SK-N-SH treated with all-trans-retinoic acid at 6 μM for 48 hours (cell line): Measurements from ENCODE around the gene HOXC4.

ENCODE experiments used
- ATAC-seq: fragments of 200-7000 bp; cut with Tn5 transposase; 3 replicates; pipeline ENCODE4 v1.9.1; 2020; ENCODE audit warnings: mild to moderate bottlenecking, moderate library complexity
- ARNTL ChIP-seq: fragments of 450-650 bp; formaldehyde crosslinking; IDR thresholded peaks from 2 replicates; pipeline ENCODE4 v1.5.0; 2020; ENCODE audit warnings: low read depth, mild to moderate bottlenecking, moderate library complexity, borderline replicate concordance
- BACH2 ChIP-seq: fragments of 250-450 bp; sonication (Bioruptor Pico); IDR thresholded peaks from 2 replicates; pipeline ENCODE4 v1.9.0; 2021; ENCODE audit warnings: mild to moderate bottlenecking, borderline replicate concordance
- CSDC2 ChIP-seq: fragments of 250-450 bp; sonication (Bioruptor Pico); IDR thresholded peaks from 2 replicates; pipeline ENCODE4 v1.5.0; 2020; ENCODE audit warnings: mild to moderate bottlenecking, moderate library complexity
- CSRNP3 ChIP-seq: fragments of 250-450 bp; sonication (Bioruptor Pico); IDR thresholded peaks from 2 replicates; pipeline ENCODE4 v1.5.1; 2021; ENCODE audit warnings: mild to moderate bottlenecking, moderate library complexity
- ESRRG ChIP-seq: fragments of 250-450 bp; sonication (Bioruptor Pico); IDR thresholded peaks from 2 replicates; pipeline ENCODE4 v1.6.1; 2021; ENCODE audit warnings: mild to moderate bottlenecking
- GLIS3 ChIP-seq: fragments of 250-450 bp; sonication (Bioruptor Pico); IDR thresholded peaks from 2 replicates; pipeline ENCODE4 v1.5.0; 2020; ENCODE audit warnings: mild to moderate bottlenecking, moderate library complexity
- ISL1 ChIP-seq: fragments of 250-450 bp; sonication (Bioruptor Pico); IDR thresholded peaks from 2 replicates; pipeline ENCODE4 v2.1.2; 2022; ENCODE audit warnings: mild to moderate bottlenecking, moderate library complexity
- OSR1 ChIP-seq: fragments of 250-450 bp; sonication (Bioruptor Pico); IDR thresholded peaks from 2 replicates; pipeline ENCODE4 v1.8.0; 2022; ENCODE audit warnings: moderate library complexity, mild to moderate bottlenecking, inconsistent platforms
- PATZ1 ChIP-seq: fragments of 250-450 bp; sonication (Bioruptor Pico); IDR thresholded peaks from 2 replicates; pipeline ENCODE4 v1.8.0; 2020; ENCODE audit warnings: mild to moderate bottlenecking, moderate library complexity, borderline replicate concordance
- PPARA ChIP-seq: fragments of 250-450 bp; sonication (Bioruptor Pico); IDR thresholded peaks from 2 replicates; pipeline ENCODE4 v1.5.0; 2020; ENCODE audit warnings: mild to moderate bottlenecking, borderline replicate concordance
- RARB ChIP-seq: fragments of 250-450 bp; sonication (Bioruptor Pico); IDR thresholded peaks from 2 replicates; pipeline ENCODE4 v1.8.0; 2021; ENCODE audit warnings: mild to moderate bottlenecking, moderate library complexity
- SNAI2 ChIP-seq: fragments of 250-450 bp; sonication (Bioruptor Pico); IDR thresholded peaks from 2 replicates; pipeline ENCODE4 v1.5.0; 2020; ENCODE audit warnings: mild to moderate bottlenecking, moderate library complexity
- TOX ChIP-seq: fragments of 250-450 bp; sonication (Bioruptor Pico); IDR thresholded peaks from 2 replicates; pipeline ENCODE4 v1.8.0; 2021; ENCODE audit warnings: mild to moderate bottlenecking, moderate library complexity, borderline replicate concordance
- TSHZ2 ChIP-seq: fragments of 250-450 bp; sonication (Bioruptor Pico); IDR thresholded peaks from 2 replicates; pipeline ENCODE4 v1.5.0; 2020; ENCODE audit warnings: mild to moderate bottlenecking, moderate library complexity
- ZC3H10 ChIP-seq: fragments of 250-450 bp; sonication (Bioruptor Pico); IDR thresholded peaks from 2 replicates; pipeline ENCODE4 v1.5.1; 2021; ENCODE audit warnings: mild to moderate bottlenecking, moderate library complexity
- ZFP3 ChIP-seq: fragments of 250-450 bp; sonication (Bioruptor Pico); IDR thresholded peaks from 2 replicates; pipeline ENCODE4 v1.5.0; 2020; ENCODE audit warnings: mild to moderate bottlenecking, moderate library complexity
- ZFP30 ChIP-seq: fragments of 450-650 bp; formaldehyde crosslinking; IDR thresholded peaks from 2 replicates; pipeline ENCODE4 v1.5.0; 2022; ENCODE audit warnings: mild to moderate bottlenecking, moderate library complexity
- ZNF565 ChIP-seq: fragments of 450-650 bp; formaldehyde crosslinking; conservative IDR thresholded peaks from 2 replicates; pipeline ENCODE4 v1.5.0; 2020; ENCODE audit warnings: low read depth, mild to moderate bottlenecking, moderate library complexity
- ZNF70 ChIP-seq: fragments of 450-650 bp; formaldehyde crosslinking; IDR thresholded peaks from 2 replicates; pipeline ENCODE4 v1.5.0; 2020; ENCODE audit warnings: mild to moderate bottlenecking, moderate library complexity
- ZNF8 ChIP-seq: fragments of 450-650 bp; formaldehyde crosslinking; IDR thresholded peaks from 2 replicates; pipeline ENCODE4 v1.5.0; 2020; ENCODE audit warnings: mild to moderate bottlenecking, moderate library complexity
- TF ChIP-seq, protein P1 (sequence below): fragments of 250-450 bp; sonication (Bioruptor Pico); IDR thresholded peaks from 2 replicates; pipeline ENCODE4 v1.5.1; 2020; ENCODE audit warnings: low read depth, mild to moderate bottlenecking, moderate library complexity
- TF ChIP-seq, protein P2 (sequence below): fragments of 250-450 bp; sonication (Bioruptor Pico); IDR thresholded peaks from 2 replicates; pipeline ENCODE4 v1.8.0; 2021; ENCODE audit warnings: low read depth, mild to moderate bottlenecking, moderate library complexity, borderline replicate concordance

HOXC4 gene

DNA sequence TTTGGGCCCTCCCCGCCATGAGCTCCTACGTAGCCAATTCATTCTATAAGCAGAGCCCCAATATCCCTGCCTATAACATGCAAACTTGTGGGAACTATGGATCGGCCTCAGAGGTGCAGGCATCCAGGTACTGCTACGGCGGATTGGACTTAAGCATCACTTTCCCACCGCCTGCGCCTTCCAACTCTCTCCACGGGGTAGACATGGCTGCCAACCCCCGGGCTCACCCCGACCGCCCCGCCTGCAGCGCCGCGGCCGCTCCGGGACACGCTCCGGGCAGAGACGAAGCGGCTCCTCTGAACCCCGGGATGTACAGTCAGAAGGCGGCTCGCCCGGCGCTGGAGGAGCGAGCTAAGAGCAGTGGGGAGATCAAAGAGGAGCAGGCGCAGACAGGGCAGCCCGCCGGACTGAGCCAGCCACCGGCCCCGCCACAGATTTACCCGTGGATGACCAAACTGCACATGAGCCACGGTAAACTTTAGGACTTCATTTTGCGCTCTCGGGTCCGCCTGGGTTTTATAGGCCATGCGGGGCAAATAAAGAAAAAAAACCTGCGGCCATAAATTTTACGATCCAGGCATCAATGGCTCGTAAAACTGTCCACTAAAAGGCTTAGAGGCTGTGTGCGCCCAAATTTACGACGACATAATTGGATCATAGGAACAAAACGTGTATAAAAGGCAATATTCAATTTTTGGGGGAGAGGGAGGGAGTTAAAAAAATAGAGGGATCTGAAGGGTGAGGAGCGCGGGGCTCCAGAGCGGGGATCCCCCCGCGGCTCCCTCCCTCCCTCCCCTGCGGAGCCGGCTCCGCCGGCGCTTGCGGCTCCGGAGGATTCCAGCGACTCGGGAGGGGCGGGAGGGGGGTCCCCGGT lies 20.3 kb upstream of the HOXC4 start:
- TF ChIP-seq ZNF565 (CRISPR knock-in tag) (no peak), ZC3H10 (CRISPR knock-in tag) (no peak), ZNF8 (CRISPR knock-in tag) (no peak), TOX (no peak), PPARA (CRISPR knock-in tag) (no peak), GLIS3 (CRISPR knock-in tag) (no peak), RARB (CRISPR knock-in tag) (no peak), PATZ1 (no peak), CSDC2 (CRISPR knock-in tag) (no peak), ARNTL (CRISPR knock-in tag) (no peak), CSRNP3 (CRISPR knock-in tag) (no peak), ISL1 (CRISPR knock-in tag) (no peak), ZFP3 (CRISPR knock-in tag) (no peak), SNAI2 (CRISPR knock-in tag) (no peak), ESRRG (CRISPR knock-in tag) (no peak), ZFP30 (CRISPR knock-in tag) (no peak), BACH2 (CRISPR knock-in tag) (no peak), OSR1 (CRISPR knock-in tag) (no peak)
- TF ChIP-seq, protein P1, sequence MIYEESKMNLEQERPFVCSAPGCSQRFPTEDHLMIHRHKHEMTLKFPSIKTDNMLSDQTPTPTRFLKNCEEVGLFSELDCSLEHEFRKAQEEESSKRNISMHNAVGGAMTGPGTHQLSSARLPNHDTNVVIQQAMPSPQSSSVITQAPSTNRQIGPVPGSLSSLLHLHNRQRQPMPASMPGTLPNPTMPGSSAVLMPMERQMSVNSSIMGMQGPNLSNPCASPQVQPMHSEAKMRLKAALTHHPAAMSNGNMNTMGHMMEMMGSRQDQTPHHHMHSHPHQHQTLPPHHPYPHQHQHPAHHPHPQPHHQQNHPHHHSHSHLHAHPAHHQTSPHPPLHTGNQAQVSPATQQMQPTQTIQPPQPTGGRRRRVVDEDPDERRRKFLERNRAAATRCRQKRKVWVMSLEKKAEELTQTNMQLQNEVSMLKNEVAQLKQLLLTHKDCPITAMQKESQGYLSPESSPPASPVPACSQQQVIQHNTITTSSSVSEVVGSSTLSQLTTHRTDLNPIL = no peak
- TF ChIP-seq, protein P2, sequence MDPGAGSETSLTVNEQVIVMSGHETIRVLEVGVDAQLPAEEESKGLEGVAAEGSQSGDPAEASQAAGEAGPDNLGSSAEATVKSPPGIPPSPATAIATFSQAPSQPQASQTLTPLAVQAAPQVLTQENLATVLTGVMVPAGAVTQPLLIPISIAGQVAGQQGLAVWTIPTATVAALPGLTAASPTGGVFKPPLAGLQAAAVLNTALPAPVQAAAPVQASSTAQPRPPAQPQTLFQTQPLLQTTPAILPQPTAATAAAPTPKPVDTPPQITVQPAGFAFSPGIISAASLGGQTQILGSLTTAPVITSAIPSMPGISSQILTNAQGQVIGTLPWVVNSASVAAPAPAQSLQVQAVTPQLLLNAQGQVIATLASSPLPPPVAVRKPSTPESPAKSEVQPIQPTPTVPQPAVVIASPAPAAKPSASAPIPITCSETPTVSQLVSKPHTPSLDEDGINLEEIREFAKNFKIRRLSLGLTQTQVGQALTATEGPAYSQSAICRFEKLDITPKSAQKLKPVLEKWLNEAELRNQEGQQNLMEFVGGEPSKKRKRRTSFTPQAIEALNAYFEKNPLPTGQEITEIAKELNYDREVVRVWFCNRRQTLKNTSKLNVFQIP = no peak
- TF ChIP-seq, all 23 proteins: peak for 0
- ATAC-seq = peak; percentile 76

DNA sequence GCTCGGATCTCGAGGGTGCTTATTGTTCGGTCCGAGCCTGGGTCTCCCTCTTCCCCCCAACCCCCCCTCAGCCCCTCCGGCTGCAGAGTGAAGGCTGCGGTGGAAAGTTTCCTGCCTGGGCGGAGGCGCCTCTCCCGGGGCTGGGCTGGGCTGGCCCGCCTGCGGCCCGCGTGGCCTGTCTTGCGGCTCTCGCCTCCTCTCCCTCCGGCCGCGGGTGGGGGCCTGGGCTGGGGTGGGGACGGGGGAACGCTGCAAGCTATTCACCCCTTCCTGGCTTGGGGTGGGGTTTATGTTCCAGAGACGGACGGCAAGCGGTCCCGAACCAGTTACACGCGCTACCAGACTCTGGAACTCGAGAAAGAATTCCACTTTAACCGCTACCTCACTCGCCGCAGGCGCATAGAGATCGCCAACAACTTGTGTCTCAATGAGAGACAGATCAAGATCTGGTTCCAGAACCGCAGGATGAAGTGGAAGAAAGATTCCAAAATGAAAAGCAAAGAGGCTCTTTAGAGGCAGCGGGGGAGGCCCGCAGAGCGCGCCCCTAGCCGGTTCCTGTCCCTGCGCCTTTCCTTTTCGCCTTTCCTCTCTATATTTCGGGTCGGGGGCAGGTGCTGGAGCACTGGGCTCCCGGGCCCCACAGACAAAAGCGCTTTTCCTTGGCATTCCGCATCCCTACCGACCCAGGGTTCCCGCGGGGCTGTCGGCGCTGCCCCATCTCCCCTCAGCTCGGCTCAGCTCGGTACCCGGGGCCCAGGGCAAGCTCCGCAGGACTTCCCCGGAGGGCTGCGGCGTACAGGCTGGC lies 19.5 kb upstream of the HOXC4 start:
- peak; percentile 60 for ATAC-seq
- no peak for TF ChIP-seq ZFP30 (CRISPR knock-in tag)
- no peak for TF ChIP-seq TOX
- no peak for TF ChIP-seq ZNF70 (CRISPR knock-in tag)
- no peak for TF ChIP-seq TSHZ2 (CRISPR knock-in tag)
- TF ChIP-seq CSDC2 (CRISPR knock-in tag) = no peak
- TF ChIP-seq ARNTL (CRISPR knock-in tag) = no peak
- no peak for TF ChIP-seq ESRRG (CRISPR knock-in tag)
- TF ChIP-seq ZNF565 (CRISPR knock-in tag) = no peak
- no peak for TF ChIP-seq ZC3H10 (CRISPR knock-in tag)
- no peak for TF ChIP-seq BACH2 (CRISPR knock-in tag)
- TF ChIP-seq, protein P1 = no peak
- TF ChIP-seq, all 23 proteins: peak for 0
